SJSA1 (cell line): Measurements from ENCODE around the gene ATP2A3. TPM values are rescaled to one million over a fixed set of nuclear protein-coding genes. Genes with fewer than 3 reads are reported as not detected.
"Not testable (repeated sequence)": the region's sequence is repeated elsewhere in the genome, so short reads cannot be mapped to it uniquely, and the experiment has no call there.

Source experiments
- DNase-seq, 2 experiments: peaks; one replicate each; pipeline ENCODE4 v3.0.0-alpha.2; 2015 to 2020; ENCODE audit warnings: low spot score in 2 of 2, low read depth in 1 of 2
- H3K27ac ChIP-seq: fragments of 250-450 bp; sonication (Bioruptor Pico); 2 replicates; pipeline ENCODE4 v1.5.1; 2020; ENCODE audit warnings: mild to moderate bottlenecking, moderate library complexity
- H3K27me3 ChIP-seq: fragments of 250-450 bp; sonication (Bioruptor Pico); replicated peaks from 2 replicates; pipeline ENCODE4 v1.5.1; 2020; ENCODE audit warnings: mild to moderate bottlenecking, moderate library complexity
- H3K36me3 ChIP-seq: fragments of 250-450 bp; sonication (Bioruptor Pico); 2 replicates; pipeline ENCODE4 v1.5.1; 2020; ENCODE audit warnings: mild to moderate bottlenecking
- H3K4me1 ChIP-seq: fragments of 250-450 bp; sonication (Bioruptor Pico); replicated peaks from 2 replicates; pipeline ENCODE4 v1.6.1; 2021; ENCODE audit warnings: mild to moderate bottlenecking
- H3K4me3 ChIP-seq: fragments of 250-450 bp; sonication (Bioruptor Pico); 2 replicates; pipeline ENCODE4 v1.5.1; 2020; ENCODE audit warnings: mild to moderate bottlenecking
- H3K9me3 ChIP-seq: fragments of 250-450 bp; sonication (Bioruptor Pico); replicated peaks from 2 replicates; pipeline ENCODE4 v1.5.1; 2020; ENCODE audit warnings: mild to moderate bottlenecking
- total RNA-seq: library from RNA; depleted of rRNA; stranded (reverse); fragments of >200 nt; shearing (Covaris generic); gene quantifications from 2 replicates; pipeline ENCODE4 v1.2.3, GENCODE V29; 2014

Gene ATP2A3
- total RNA-seq, 1 experiment from 2014 or later = 0.89 TPM

GRCh38 chr17:4003131-4003500, 38.9 kb upstream of the ATP2A3 start:
- H3K36me3 ChIP-seq = peaks cover 29% of the 10 kb centered on the region
- no peak for DNase-seq
- H3K4me1 ChIP-seq = peaks cover 14% of the 10 kb centered on the region
- no peak overlapping the region for H3K4me3 ChIP-seq
- no peak overlapping the region for H3K27ac ChIP-seq
- no peaks in the 10 kb centered on the region for H3K27me3 ChIP-seq
- H3K9me3 ChIP-seq = 0 out of 2 replicates have a peak, but pooled peaks cover 3% of the 10 kb centered on the region

DNA sequence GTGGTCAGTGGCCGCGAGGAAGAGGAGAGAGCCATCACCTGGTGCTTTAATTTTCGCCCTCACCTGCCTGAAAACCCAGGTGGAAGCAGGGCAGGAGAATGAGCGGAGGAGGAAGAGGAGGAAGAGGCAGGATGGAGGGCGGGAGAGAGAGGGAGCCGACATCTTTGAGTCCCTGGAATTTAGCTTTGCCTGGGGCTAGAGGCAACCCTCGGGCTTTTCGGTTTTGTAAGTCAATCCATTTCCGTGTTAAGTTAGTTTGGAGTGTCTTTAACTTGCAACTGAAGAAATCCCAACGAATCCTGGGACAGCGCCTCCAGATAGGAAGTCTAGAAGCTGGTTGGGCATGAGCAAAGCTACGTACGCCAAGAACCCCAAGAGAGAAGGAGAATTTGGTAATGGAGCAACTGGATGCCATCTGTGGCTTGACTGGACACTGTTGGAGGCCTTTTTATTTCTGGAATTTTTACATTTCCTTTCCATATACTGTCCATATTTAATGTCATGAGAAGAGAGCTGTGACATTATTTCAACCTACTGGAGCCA, 36.9 kb upstream of the ATP2A3 start:
- H3K9me3 ChIP-seq = 0 out of 2 replicates have a peak, but pooled peaks cover 3% of the 10 kb centered on the region
- no peaks in the 10 kb centered on the region for H3K27me3 ChIP-seq
- H3K4me3 ChIP-seq = no peak overlapping the region
- DNase-seq = no peak
- H3K36me3 ChIP-seq = peaks cover 9% of the 10 kb centered on the region
- peaks cover 14% of the 10 kb centered on the region for H3K4me1 ChIP-seq
- H3K27ac ChIP-seq = no peak overlapping the region

- Histone ChIP-seq H3K27ac (no peak overlapping the region), H3K36me3 (no peaks in the 10 kb centered on the region), H3K4me1 (peaks cover 14% of the 10 kb centered on the region), H3K27me3 (no peaks in the 10 kb centered on the region), H3K4me3 (no peak overlapping the region), H3K9me3 (0 out of 2 replicates have a peak, but pooled peaks cover 3% of the 10 kb centered on the region)
- no peak for DNase-seq
These were observed 34.2 kb upstream of the ATP2A3 start for GRCh38 chr17:3998436-3998835.

DNA sequence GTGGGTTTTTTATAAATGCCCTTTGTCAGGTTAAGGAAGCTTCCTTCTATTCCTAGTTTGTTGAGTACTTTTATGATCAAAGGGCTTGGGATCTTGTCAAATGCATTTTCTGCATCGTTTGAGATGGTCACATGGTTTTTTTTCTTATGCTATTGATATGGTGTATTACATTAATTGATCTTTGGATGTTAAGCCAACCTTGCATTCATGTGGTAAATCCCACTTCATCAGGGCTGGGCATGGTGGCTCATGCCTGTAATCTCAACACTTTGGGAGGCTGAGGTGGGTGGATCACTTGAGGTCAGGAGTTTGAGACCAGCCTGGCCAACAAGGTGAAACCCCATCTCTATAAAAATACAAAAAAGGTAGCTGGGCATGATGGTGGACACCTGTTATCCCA, 30.8 kb upstream of the ATP2A3 start:
- Histone ChIP-seq H3K27ac (no peak overlapping the region), H3K27me3 (no peaks in the 10 kb centered on the region), H3K4me1 (no peaks in the 10 kb centered on the region), H3K9me3 (0 out of 2 replicates have a peak, but pooled peaks cover 3% of the 10 kb centered on the region), H3K36me3 (no peaks in the 10 kb centered on the region), H3K4me3 (no peak overlapping the region)
- DNase-seq = no peak

GRCh38 chr17:3994221-3994576, 30.0 kb upstream of the ATP2A3 start:
- Histone ChIP-seq H3K27me3 (no peaks in the 10 kb centered on the region), H3K9me3 (0 out of 2 replicates have a peak, but pooled peaks cover 3% of the 10 kb centered on the region)

GRCh38 chr17:3993493-3994220, 29.4 kb upstream of the ATP2A3 start:
- Histone ChIP-seq H3K9me3 (0 out of 2 replicates have a peak, but pooled peaks cover 3% of the 10 kb centered on the region), H3K4me1 (no peaks in the 10 kb centered on the region), H3K27ac (no peak overlapping the region), H3K36me3 (no peaks in the 10 kb centered on the region), H3K27me3 (no peaks in the 10 kb centered on the region), H3K4me3 (no peak overlapping the region)
- no peak for DNase-seq

More at GRCh38 chr17:3994221-3994576, 30.0 kb upstream of the ATP2A3 start:
- H3K27ac ChIP-seq = no peak overlapping the region
- H3K4me1 ChIP-seq = no peaks in the 10 kb centered on the region
- H3K4me3 ChIP-seq = no peak overlapping the region
- H3K36me3 ChIP-seq = no peaks in the 10 kb centered on the region
- DNase-seq = no peak

DNA sequence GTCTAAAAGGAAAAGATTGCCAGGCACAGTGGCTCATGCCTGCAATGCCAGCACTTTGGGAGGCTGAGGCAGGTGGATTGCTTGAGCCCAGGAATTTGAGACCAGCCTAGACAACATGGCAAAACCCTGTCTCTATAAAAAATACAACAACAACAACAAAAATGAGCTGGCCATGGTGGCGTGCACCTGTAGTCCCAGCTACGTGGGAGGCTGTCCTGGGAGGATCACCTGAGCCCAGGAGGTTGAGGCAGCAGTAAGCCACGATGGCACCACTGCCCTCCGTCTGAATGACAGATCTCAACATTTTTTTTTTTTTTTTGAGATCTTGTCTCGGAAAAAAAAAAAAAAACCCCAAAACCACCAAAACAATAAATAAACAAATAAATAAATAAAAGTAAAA, 28.1 kb upstream of the ATP2A3 start:
- Histone ChIP-seq H3K27ac (no peak overlapping the region), H3K4me3 (no peak overlapping the region), H3K36me3 (no peaks in the 10 kb centered on the region), H3K4me1 (no peaks in the 10 kb centered on the region), H3K27me3 (no peaks in the 10 kb centered on the region), H3K9me3 (0 out of 2 replicates have a peak, but pooled peaks cover 3% of the 10 kb centered on the region)
- DNase-seq = no peak

GRCh38 chr17:3991699-3992098, 27.5 kb upstream of the ATP2A3 start:
- not testable (repeated sequence) for H3K27ac ChIP-seq, DNase-seq, H3K4me3 ChIP-seq, H3K36me3 ChIP-seq, H3K27me3 ChIP-seq, H3K9me3 ChIP-seq, H3K4me1 ChIP-seq

GRCh38 chr17:3990386-3991127, 26.3 kb upstream of the ATP2A3 start:
- H3K9me3 ChIP-seq = 0 out of 2 replicates have a peak, but pooled peaks cover 3% of the 10 kb centered on the region
- H3K27ac ChIP-seq = no peak overlapping the region
- H3K4me3 ChIP-seq = no peak overlapping the region
- DNase-seq = no peak
- no peaks in the 10 kb centered on the region for H3K27me3 ChIP-seq
- no peaks in the 10 kb centered on the region for H3K36me3 ChIP-seq
- no peaks in the 10 kb centered on the region for H3K4me1 ChIP-seq

GRCh38 chr17:3989041-3989886, 25.0 kb upstream of the ATP2A3 start:
- no peaks in the 10 kb centered on the region for H3K27me3 ChIP-seq
- H3K9me3 ChIP-seq = no peaks in the 10 kb centered on the region
- H3K36me3 ChIP-seq = no peaks in the 10 kb centered on the region
- no peaks in the 10 kb centered on the region for H3K4me1 ChIP-seq
- no peak for DNase-seq
- no peak overlapping the region for H3K4me3 ChIP-seq
- no peak overlapping the region for H3K27ac ChIP-seq

DNA sequence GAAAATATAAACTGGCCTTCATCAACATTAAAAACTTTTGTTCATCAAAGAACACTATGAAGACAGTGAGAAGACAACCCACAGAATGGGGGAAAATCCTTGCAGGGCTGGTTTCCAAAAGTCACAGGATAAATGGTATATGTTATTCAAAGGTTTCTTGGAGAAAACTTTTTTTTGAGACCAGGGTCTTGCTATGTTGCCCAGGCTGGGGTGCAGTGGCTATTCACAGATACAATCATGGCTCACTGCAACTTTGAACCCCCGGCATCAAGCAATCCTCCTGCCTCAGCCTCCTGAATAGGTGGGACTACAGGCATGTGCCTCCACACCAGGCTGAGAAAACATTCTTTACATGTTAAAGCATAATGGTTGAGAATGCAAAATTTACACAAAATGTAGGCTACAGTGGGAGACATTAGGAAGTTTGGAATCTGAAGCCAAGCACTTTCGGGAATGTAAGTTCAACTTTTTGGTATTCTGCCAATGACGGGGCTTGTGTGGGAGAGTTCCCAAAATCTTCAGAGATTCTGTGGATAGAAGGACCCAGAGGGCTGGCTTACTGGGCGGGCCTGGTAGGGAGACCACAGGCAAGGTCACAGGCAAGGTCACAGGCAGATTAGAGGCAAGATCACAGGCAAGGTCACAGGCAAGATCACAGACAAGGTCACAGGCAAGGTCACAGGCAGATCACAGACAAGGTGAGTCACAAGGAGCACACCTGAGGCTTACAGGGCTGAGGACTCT, 24.2 kb upstream of the ATP2A3 start:
- Histone ChIP-seq H3K9me3 (no peaks in the 10 kb centered on the region), H3K4me1 (peaks cover 5% of the 10 kb centered on the region), H3K36me3 (no peaks in the 10 kb centered on the region), H3K27me3 (no peaks in the 10 kb centered on the region), H3K4me3 (no peak overlapping the region), H3K27ac (no peak overlapping the region)
- no peak for DNase-seq

GRCh38 chr17:3986939-3987335, 22.7 kb upstream of the ATP2A3 start:
- H3K4me1 ChIP-seq = peaks cover 5% of the 10 kb centered on the region
- H3K27ac ChIP-seq = no peak overlapping the region
- no peaks in the 10 kb centered on the region for H3K9me3 ChIP-seq
- no peak overlapping the region for H3K4me3 ChIP-seq
- H3K27me3 ChIP-seq = no peaks in the 10 kb centered on the region
- H3K36me3 ChIP-seq = no peaks in the 10 kb centered on the region
- DNase-seq = no peak
